Kidney tubule cell (primary cell): Measurements from ENCODE around the gene SSTR5.

Experiments
- DNase-seq: peaks from one replicate; pipeline ENCODE4 v3.0.0-alpha.2; 2018; ENCODE audit warnings: low spot score

Gene SSTR5

GRCh38 chr16:1055557-1055924 is 17.0 kb upstream of the SSTR5 start:
- DNase-seq: no peak

GRCh38 chr16:1056196-1056595 is 16.4 kb upstream of the SSTR5 start:
- DNase-seq: no peak

GRCh38 chr16:1057252-1057932 is 15.2 kb upstream of the SSTR5 start:
- peak; percentile 11 for DNase-seq

GRCh38 chr16:1058216-1058615 is 14.3 kb upstream of the SSTR5 start:
- no peak for DNase-seq

GRCh38 chr16:1059310-1059709 is 13.2 kb upstream of the SSTR5 start:
- DNase-seq: no peak

- no peak for DNase-seq
Measured at GRCh38 chr16:1060416-1061340, 11.9 kb upstream of the SSTR5 start.

GRCh38 chr16:1061769-1062505 is 10.6 kb upstream of the SSTR5 start:
- DNase-seq: no peak

- DNase-seq: no peak
Measured at GRCh38 chr16:1062895-1063294, 9.7 kb upstream of the SSTR5 start.

GRCh38 chr16:1063728-1064127 is 8.8 kb upstream of the SSTR5 start:
- no peak for DNase-seq

GRCh38 chr16:1065469-1066128 is 6.9 kb upstream of the SSTR5 start:
- DNase-seq: no peak

GRCh38 chr16:1066584-1067172 is 5.9 kb upstream of the SSTR5 start:
- DNase-seq: no peak

GRCh38 chr16:1067629-1068028 is 4.9 kb upstream of the SSTR5 start:
- no peak for DNase-seq

- no peak for DNase-seq
Measured at GRCh38 chr16:1068451-1068850, 4.1 kb upstream of the SSTR5 start.

GRCh38 chr16:1069154-1069553 is 3.4 kb upstream of the SSTR5 start:
- no peak for DNase-seq

GRCh38 chr16:1070084-1070863 is 2.3 kb upstream of the SSTR5 start:
- DNase-seq: no peak

GRCh38 chr16:1070864-1071408 is 1.6 kb upstream of the SSTR5 start:
- DNase-seq: no peak

- no peak for DNase-seq
Measured at GRCh38 chr16:1071561-1072225, 854 bp upstream of the SSTR5 start.

GRCh38 chr16:1073262-1073558 is 663 bp downstream of the SSTR5 start:
- DNase-seq: no peak

- DNase-seq: no peak
Measured at GRCh38 chr16:1073566-1074378, 1.2 kb downstream of the SSTR5 start.

GRCh38 chr16:1074379-1074649 is 1.8 kb downstream of the SSTR5 start:
- DNase-seq: no peak
